HepG2 (cell line): ENCODE results near the gene HILPDA. TPM values are rescaled to one million over a fixed set of nuclear protein-coding genes. Genes with fewer than 3 reads are reported as not detected.

Experiments used
- AGO2 ChIP-seq: fragments of 200-400 bp; formaldehyde crosslinking; optimal IDR thresholded peaks from 2 replicates; pipeline ENCODE3; 2017; ENCODE audit warnings: mild to moderate bottlenecking, low read depth, low read length, moderate library complexity
- BCL6 ChIP-seq: IDR thresholded peaks from 2 replicates; pipeline ENCODE4 v1.6.1; 2016; ENCODE audit warnings: missing genetic modification reagents, missing compliant biosample characterization
- DMAP1 ChIP-seq: IDR thresholded peaks from 2 replicates; pipeline ENCODE4 v1.6.1; 2016
- EP300 ChIP-seq, 3 experiments: sonication (generic) in 1 of 3; formaldehyde crosslinking in 1 of 3; IDR thresholded peaks; 2 replicates each; pipeline versions ENCODE4 v1.5.1 to v1.6.1; 2011 to 2020; ENCODE audit warnings: low read depth in 2 of 3, low read length in 2 of 3, borderline replicate concordance in 1 of 3, improper control_type of control experiment in 1 of 3, mild to moderate bottlenecking in 1 of 3, missing genetic modification reagents in 1 of 3, moderate library complexity in 1 of 3
- ESRRA ChIP-seq: sonication (generic); formaldehyde crosslinking; IDR thresholded peaks from 2 replicates; pipeline ENCODE4 v1.5.1; 2020; ENCODE audit warnings: mild to moderate bottlenecking, low read depth, missing genetic modification reagents
- FOSL1 ChIP-seq: sonication (generic); formaldehyde crosslinking; IDR thresholded peaks from 2 replicates; pipeline ENCODE4 v1.9.0; 2021; ENCODE audit warnings: missing genetic modification reagents, borderline replicate concordance
- HMG20B ChIP-seq: conservative IDR thresholded peaks from 2 replicates; pipeline ENCODE4 v1.6.1; 2016; ENCODE audit warnings: missing genetic modification reagents, missing compliant biosample characterization
- HOXA7 ChIP-seq: sonication (generic); formaldehyde crosslinking; IDR thresholded peaks from 2 replicates; pipeline ENCODE4 v1.8.1; 2022; ENCODE audit warnings: mild to moderate bottlenecking, missing genetic modification reagents, moderate library complexity
- MAFK ChIP-seq, 2 experiments: IDR thresholded peaks in 1 of 2; conservative IDR thresholded peaks in 1 of 2; 2 replicates each; pipeline ENCODE4 v1.6.1; 2011; ENCODE audit warnings: improper control_type of control experiment in 2 of 2, low read length in 2 of 2
- RARA ChIP-seq: IDR thresholded peaks from 2 replicates; pipeline ENCODE4 v1.6.1; 2016; ENCODE audit warnings: missing genetic modification reagents, missing compliant biosample characterization
- U2AF2 ChIP-seq: fragments of 200-400 bp; formaldehyde crosslinking; IDR thresholded peaks from 2 replicates; pipeline ENCODE4 v1.6.1; 2017; ENCODE audit warnings: low read depth, mild to moderate bottlenecking, low read length
- ZGPAT ChIP-seq: IDR thresholded peaks from 2 replicates; pipeline ENCODE4 v1.6.1; 2016; ENCODE audit warnings: mild to moderate bottlenecking
- ZKSCAN1 ChIP-seq: fragments of 150-350 bp; IDR thresholded peaks from 2 replicates; pipeline ENCODE4 v1.6.1; 2014; ENCODE audit warnings: low read length
- ZNF234 ChIP-seq: sonication (generic); formaldehyde crosslinking; conservative IDR thresholded peaks from 2 replicates; pipeline ENCODE4 v1.5.1; 2020; ENCODE audit warnings: mild to moderate bottlenecking, missing genetic modification reagents
- ZNF460 ChIP-seq: sonication (generic); formaldehyde crosslinking; IDR thresholded peaks from 2 replicates; pipeline ENCODE4 v1.5.1; 2020; ENCODE audit warnings: missing genetic modification reagents, mild to moderate bottlenecking, borderline replicate concordance
- ZNF784 ChIP-seq: sonication (generic); formaldehyde crosslinking; IDR thresholded peaks from 2 replicates; pipeline ENCODE4 v1.5.1; 2020; ENCODE audit warnings: missing genetic modification reagents, mild to moderate bottlenecking, borderline replicate concordance
- ZNF891 ChIP-seq: sonication (generic); formaldehyde crosslinking; IDR thresholded peaks from 2 replicates; pipeline ENCODE4 v1.5.0; 2020; ENCODE audit warnings: mild to moderate bottlenecking, missing genetic modification reagents
- polyA plus RNA-seq, 8 experiments: library from polyadenylated mRNA; depleted of rRNA in 3 of 8; stranded (reverse) in 7 of 8; unstranded in 1 of 8; fragments of >200 nt; fragmentation: Illumina TruSeq in 4 of 8; extraction: Trizol in 4 of 8; gene quantifications; 2 replicates each; pipeline versions ENCODE4 v1.2.1 to v1.2.3, GENCODE V29; 2011 to 2016; ENCODE audit warnings: low read depth in 4 of 8, missing spikeins in 1 of 8, mixed read lengths in 1 of 8; ENCODE audit not compliant: insufficient read depth in 1 of 8
- total RNA-seq, 5 experiments: library from RNA; depleted of rRNA; stranded (reverse); fragments of >200 nt; fragmentation: Illumina TruSeq; extraction: Trizol; gene quantifications; 2 replicates each; pipeline ENCODE4 v1.2.3, GENCODE V29; 2016; ENCODE audit warnings: low read depth in 1 of 5
- TF ChIP-seq, protein P1 (sequence below): IDR thresholded peaks from 2 replicates; pipeline ENCODE4 v1.6.1; 2016; ENCODE audit warnings: missing compliant biosample characterization, missing genetic modification reagents, borderline replicate concordance
- TF ChIP-seq, protein P2 (sequence below): sonication (generic); formaldehyde crosslinking; IDR thresholded peaks from 2 replicates; pipeline ENCODE4 v1.5.1; 2020; ENCODE audit warnings: mild to moderate bottlenecking, missing genetic modification reagents, moderate library complexity
- TF ChIP-seq, protein P3 (sequence below): sonication (generic); formaldehyde crosslinking; IDR thresholded peaks from 2 replicates; pipeline ENCODE4 v1.8.1; 2023; ENCODE audit warnings: mild to moderate bottlenecking, moderate library complexity, missing genetic modification reagents
- TF ChIP-seq, protein P4 (sequence below): sonication (generic); formaldehyde crosslinking; IDR thresholded peaks from 2 replicates; pipeline ENCODE4 v1.8.1; 2023; ENCODE audit warnings: mild to moderate bottlenecking, inconsistent platforms, moderate library complexity, missing genetic modification reagents, borderline replicate concordance

The HILPDA gene
- total and polyA plus RNA-seq, 2 of the 13 experiments (the other 11 are each of a cell fraction or from before 2014, with no cell fraction given): 11.1 to 44.0 TPM

DNA sequence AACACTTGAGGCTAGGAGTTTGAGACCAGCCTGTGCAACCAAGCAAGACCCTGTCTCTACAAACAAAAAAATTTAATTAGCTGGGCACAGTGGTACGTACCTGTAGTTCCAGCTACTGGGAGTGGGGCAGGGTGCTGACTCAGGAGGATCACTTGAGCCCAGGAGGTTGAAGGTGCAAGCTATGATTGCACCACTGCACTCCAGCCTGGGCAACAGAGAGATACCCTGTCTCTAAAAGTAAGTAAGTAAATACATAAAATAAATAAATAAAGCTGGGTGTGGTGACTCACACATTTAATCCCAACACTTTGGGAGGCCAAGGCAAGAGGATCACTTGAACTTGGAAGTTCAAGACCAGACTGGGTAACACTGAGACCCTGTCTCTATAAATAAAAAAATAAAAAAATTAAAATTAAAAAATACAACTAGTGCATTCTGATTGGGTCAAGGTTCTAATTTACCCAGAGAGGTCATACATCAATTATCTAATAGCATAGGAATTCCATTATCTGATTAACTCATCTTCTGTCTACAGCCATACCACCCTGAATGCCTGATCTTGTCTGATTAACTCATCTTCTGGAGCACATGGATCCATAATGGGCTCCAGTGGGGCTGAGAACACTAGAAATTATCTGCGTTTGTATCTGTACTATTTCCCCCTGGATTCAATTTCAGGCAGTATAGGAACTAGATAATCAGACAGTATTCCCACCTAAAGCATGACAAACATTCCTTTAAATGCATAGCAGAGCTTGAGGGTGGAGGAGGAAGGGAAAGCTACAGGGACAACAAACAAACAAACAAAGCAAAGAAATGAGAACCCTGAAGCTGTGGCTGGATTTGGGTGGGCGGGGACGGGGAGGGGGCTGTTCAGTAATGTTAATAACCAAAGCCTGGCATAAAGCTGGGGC is 21.0 kb upstream of the HILPDA start (continued):
- TF ChIP-seq AGO2 (no peak), ZKSCAN1 (no peak), ZNF891 (no peak), HOXA7 (CRISPR knock-in tag) (no peak), FOSL1 (peak; percentile 39; the same call in 1 of the 2 replicates), ZNF784 (CRISPR knock-in tag) (no peak), ZGPAT (CRISPR knock-in tag) (0 out of 2 replicates have a peak, but pooled peaks have one; percentile 23), RARA (peak; percentile 47), ESRRA (CRISPR knock-in tag) (no peak), EP300 (IDR thresholded peaks at IDR 0.05; ENCODE audit: low read depth in 2 of 2, low read length in 2 of 2) (0 out of 4 replicates have a peak, but pooled peaks of 1 of the 2 experiments have one; percentile 37), EP300 (CRISPR knock-in tag; IDR thresholded peaks at IDR 0.05; ENCODE audit: borderline replicate concordance) (no peak), HMG20B (CRISPR knock-in tag) (no peak), ZNF234 (no peak), BCL6 (CRISPR knock-in tag) (0 out of 2 replicates have a peak, but pooled peaks have one; percentile 16), DMAP1 (CRISPR knock-in tag) (no peak), MAFK (conservative IDR thresholded peaks at IDR 0.05 in 1 of 2, IDR thresholded peaks at IDR 0.05 in 1 of 2; ENCODE audit: low read length in 2 of 2) (peak; percentile 79 to 81), ZNF460 (CRISPR knock-in tag) (no peak), U2AF2 (no peak)
- TF ChIP-seq, protein P1, sequence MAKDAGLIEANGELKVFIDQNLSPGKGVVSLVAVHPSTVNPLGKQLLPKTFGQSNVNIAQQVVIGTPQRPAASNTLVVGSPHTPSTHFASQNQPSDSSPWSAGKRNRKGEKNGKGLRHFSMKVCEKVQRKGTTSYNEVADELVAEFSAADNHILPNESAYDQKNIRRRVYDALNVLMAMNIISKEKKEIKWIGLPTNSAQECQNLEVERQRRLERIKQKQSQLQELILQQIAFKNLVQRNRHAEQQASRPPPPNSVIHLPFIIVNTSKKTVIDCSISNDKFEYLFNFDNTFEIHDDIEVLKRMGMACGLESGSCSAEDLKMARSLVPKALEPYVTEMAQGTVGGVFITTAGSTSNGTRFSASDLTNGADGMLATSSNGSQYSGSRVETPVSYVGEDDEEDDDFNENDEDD (CRISPR knock-in tag): no peak
- TF ChIP-seq, protein P2, sequence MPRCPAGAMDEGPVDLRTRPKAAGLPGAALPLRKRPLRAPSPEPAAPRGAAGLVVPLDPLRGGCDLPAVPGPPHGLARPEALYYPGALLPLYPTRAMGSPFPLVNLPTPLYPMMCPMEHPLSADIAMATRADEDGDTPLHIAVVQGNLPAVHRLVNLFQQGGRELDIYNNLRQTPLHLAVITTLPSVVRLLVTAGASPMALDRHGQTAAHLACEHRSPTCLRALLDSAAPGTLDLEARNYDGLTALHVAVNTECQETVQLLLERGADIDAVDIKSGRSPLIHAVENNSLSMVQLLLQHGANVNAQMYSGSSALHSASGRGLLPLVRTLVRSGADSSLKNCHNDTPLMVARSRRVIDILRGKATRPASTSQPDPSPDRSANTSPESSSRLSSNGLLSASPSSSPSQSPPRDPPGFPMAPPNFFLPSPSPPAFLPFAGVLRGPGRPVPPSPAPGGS (CRISPR knock-in tag): no peak
- TF ChIP-seq, protein P3, sequence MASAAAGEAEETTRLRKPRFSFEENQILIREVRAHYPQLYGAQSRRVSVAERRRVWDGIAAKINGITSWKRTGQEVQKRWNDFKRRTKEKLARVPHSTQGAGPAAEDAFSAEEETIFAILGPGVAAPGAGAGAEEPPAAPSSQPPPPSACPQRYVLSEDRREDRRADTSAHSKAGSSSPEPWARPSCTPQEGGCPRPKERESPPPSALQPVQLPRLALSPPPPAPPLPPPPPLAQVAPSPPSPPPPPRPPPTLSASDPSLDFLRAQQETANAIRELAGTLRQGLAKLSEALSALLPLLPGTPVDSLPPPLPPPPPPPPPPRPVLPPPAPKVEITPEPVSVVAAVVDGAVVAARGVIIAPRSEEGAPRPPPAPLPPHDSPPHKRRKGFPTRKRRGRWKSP (CRISPR knock-in tag): no peak
- TF ChIP-seq, protein P4, sequence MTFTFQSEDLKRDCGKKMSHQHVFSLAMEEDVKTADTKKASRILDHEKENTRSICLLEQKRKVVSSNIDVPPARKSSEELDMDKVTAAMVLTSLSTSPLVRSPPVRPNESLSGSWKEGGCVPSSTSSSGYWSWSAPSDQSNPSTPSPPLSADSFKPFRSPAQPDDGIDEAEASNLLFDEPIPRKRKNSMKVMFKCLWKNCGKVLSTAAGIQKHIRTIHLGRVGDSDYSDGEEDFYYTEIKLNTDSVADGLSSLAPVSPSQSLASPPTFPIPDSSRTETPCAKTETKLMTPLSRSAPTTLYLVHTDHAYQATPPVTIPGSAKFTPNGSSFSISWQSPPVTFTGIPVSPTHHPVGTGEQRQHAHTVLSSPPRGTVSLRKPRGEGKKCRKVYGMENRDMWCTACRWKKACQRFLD: no peak
